Left lung (tissue), 10 donors: Measurements from ENCODE around the gene LRP5. TPM values are rescaled to one million over a fixed set of nuclear protein-coding genes. Genes with fewer than 3 reads are reported as not detected.

Experiments used
- ATAC-seq: fragments of 200-7000 bp; cut with Tn5 transposase; one replicate; pipeline ENCODE4 v1.9.1; 2020; ENCODE audit warnings: moderate library complexity
- DNase-seq, 4 donors: peaks; one replicate each; pipeline ENCODE4 v3.0.0-alpha.2; 2013 to 2020
- H3K27ac ChIP-seq, 2 donors: fragments of 200-600 bp; sonication (generic) in 1 of 2; one replicate each; pipeline versions ENCODE4 v1.5.0 to v1.8.0; 2020 to 2021
- H3K27me3 ChIP-seq, 2 donors: fragments of 200-600 bp; sonication (generic) in 1 of 2; one replicate each; pipeline versions ENCODE4 v1.5.0 to v1.8.0; 2020 to 2021
- H3K36me3 ChIP-seq, 2 donors: fragments of 200-600 bp; sonication (generic) in 1 of 2; one replicate each; pipeline versions ENCODE4 v1.5.0 to v1.8.0; 2020 to 2021
- H3K4me1 ChIP-seq, 2 donors: fragments of 200-600 bp; one replicate each; pipeline ENCODE4 v1.8.0; 2021
- H3K4me3 ChIP-seq, 2 donors: fragments of 200-600 bp; sonication (generic) in 1 of 2; one replicate each; pipeline versions ENCODE4 v1.5.0 to v1.8.0; 2020 to 2021; ENCODE audit warnings: mild to moderate bottlenecking in 1 of 2
- H3K9me3 ChIP-seq, 2 donors: fragments of 200-600 bp; sonication (generic) in 1 of 2; one replicate each; pipeline versions ENCODE4 v1.5.0 to v1.8.0; 2020 to 2021
- intact Hi-C, 2 donors: fragments of 100-400 bp; cut with DNase I; formaldehyde crosslinking; loops; one replicate each; pipeline versions ENCODE4 v1.11.2 to v1.14.2; 2022
- polyA plus RNA-seq, 6 donors: library from polyadenylated mRNA; unstranded; fragments of 120-200 nt; gene quantifications; one replicate each; pipeline ENCODE4 v1.2.1, GENCODE V29; 2013; ENCODE audit not compliant: insufficient read length in 6 of 6
- total RNA-seq, 2 donors: library from RNA; stranded (reverse); fragmentation: NEBNext Ultra II Directional; extraction: Animal tissue kit (Norgen Biotek cat#: 25700); gene quantifications; one replicate each; pipeline ENCODE4 v1.2.1, GENCODE V29; 2021
- TF ChIP-seq, protein P1 (sequence below), 2 donors: fragments of 200-600 bp; sonication (generic) in 1 of 2; IDR thresholded peaks; one replicate each; pipeline versions ENCODE4 v1.5.0 to v1.8.0; 2021; ENCODE audit warnings: antibody characterized with exemption in 2 of 2
- donor health status: DM: no; HTN: yes; CAD: no.
- donor health status: DM: no; HTN: no; CAD: no.

Gene LRP5
- total and polyA plus RNA-seq, 8 donors = 48.9 to 71.9 (median 57.4) TPM

DNA sequence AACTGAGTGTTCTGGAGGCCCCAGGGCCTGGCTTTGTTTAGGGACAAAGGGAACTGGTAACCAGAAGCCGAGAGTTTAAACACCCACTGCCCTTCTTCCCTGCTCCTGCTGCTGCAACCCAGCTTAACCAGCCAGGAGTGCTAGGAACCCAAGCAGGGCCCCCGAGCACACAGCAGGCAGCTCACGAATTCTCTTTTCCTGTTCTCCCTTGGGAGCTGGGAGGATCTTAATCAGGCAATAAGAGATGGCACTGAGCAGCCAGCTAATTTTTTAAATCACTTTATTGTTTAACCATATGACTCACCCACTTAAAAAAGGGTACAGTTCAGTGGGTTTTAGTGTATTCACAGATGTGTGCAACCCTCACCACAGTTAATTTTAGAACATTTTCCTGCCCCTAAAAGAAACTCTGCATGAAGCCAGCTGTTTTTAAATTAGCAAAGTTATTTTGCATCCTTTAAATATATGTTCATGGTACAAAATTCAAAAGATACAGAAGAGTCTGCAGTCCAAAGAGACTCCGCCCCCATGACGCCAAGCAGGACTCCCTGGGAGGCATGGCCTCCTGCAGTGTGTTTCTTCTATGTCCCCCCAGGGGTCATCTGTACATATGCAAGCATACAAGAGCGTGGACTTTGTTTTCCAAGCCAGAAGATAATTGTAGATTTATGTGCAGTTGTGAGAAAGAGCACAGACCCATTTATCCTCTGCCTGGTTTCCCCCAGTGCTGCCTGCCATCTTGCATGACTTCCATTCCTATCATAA is 129.3 kb downstream of the LRP5 start:
- H3K9me3 ChIP-seq = no peaks in the 10 kb centered on the region
- intact Hi-C loops = no loop called here
- H3K27ac ChIP-seq = no peak overlapping the region
- TF ChIP-seq, protein P1, sequence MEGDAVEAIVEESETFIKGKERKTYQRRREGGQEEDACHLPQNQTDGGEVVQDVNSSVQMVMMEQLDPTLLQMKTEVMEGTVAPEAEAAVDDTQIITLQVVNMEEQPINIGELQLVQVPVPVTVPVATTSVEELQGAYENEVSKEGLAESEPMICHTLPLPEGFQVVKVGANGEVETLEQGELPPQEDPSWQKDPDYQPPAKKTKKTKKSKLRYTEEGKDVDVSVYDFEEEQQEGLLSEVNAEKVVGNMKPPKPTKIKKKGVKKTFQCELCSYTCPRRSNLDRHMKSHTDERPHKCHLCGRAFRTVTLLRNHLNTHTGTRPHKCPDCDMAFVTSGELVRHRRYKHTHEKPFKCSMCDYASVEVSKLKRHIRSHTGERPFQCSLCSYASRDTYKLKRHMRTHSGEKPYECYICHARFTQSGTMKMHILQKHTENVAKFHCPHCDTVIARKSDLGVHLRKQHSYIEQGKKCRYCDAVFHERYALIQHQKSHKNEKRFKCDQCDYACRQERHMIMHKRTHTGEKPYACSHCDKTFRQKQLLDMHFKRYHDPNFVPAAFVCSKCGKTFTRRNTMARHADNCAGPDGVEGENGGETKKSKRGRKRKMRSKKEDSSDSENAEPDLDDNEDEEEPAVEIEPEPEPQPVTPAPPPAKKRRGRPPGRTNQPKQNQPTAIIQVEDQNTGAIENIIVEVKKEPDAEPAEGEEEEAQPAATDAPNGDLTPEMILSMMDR (IDR thresholded peaks at IDR 0.05) = no peak
- no peak overlapping the region for H3K4me3 ChIP-seq
- H3K27me3 ChIP-seq = no peaks in the 10 kb centered on the region
- DNase-seq (peak in 2 of 4 donors; percentile 32 to 54), ATAC-seq (no peak)
- H3K36me3 ChIP-seq = peaks cover 0 to 24% of the 10 kb centered on the region in 2 donors
- H3K4me1 ChIP-seq = peaks cover 9 to 14% of the 10 kb centered on the region in 2 donors

DNA sequence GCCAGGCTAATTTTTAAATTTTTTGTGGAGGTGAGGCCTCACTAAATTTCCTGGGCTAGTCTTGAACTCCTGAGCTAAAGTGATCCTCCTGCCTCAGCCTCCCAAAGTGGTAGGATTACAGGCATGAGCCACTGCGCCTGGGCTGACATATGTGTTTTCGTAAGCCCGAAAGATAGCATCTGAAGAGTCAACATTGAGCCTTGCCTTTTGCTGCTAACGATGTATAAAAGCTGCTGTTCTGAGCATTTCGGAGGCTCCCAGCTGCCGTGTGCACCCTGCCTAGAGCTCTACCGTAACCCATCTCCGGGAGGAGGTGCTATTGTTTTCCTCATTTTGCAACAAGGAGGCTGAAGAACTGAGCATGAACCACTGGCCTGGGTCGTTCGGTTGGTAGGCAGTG is 130.0 kb downstream of the LRP5 start:
- H3K27ac ChIP-seq = no peak overlapping the region
- H3K9me3 ChIP-seq = no peaks in the 10 kb centered on the region
- peaks cover 3 to 9% of the 10 kb centered on the region in 2 donors for H3K4me1 ChIP-seq
- H3K36me3 ChIP-seq = peaks cover 0 to 24% of the 10 kb centered on the region in 2 donors
- ATAC-seq (no peak), DNase-seq (peak in 1 of 4 donors; percentile 10)
- TF ChIP-seq, protein P1 (IDR thresholded peaks at IDR 0.05) = no peak
- H3K4me3 ChIP-seq = no peak overlapping the region
- intact Hi-C loops = no loop called here
- no peaks in the 10 kb centered on the region for H3K27me3 ChIP-seq

DNA sequence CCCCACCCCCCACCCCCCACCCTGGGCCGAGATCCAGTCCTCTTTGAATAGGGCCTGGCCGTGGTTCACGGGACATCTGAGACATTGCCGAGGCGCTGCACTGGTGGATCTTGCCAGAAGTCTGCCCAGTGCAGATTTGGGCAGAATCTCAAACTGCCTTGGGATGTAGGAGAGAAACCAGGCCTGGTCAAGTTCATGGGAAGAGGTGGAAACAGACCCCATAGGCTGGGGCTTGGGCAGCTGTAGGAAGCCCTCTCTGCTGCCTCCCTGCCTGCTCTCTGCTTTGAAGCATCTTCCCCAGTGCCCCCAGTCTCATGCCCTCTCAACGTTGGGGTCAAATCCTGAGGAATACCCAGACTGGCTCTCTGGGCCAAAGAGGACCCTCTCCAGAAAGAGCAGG is 132.2 kb downstream of the LRP5 start:
- H3K36me3 ChIP-seq = peaks cover 0 to 23% of the 10 kb centered on the region in 2 donors

DNA sequence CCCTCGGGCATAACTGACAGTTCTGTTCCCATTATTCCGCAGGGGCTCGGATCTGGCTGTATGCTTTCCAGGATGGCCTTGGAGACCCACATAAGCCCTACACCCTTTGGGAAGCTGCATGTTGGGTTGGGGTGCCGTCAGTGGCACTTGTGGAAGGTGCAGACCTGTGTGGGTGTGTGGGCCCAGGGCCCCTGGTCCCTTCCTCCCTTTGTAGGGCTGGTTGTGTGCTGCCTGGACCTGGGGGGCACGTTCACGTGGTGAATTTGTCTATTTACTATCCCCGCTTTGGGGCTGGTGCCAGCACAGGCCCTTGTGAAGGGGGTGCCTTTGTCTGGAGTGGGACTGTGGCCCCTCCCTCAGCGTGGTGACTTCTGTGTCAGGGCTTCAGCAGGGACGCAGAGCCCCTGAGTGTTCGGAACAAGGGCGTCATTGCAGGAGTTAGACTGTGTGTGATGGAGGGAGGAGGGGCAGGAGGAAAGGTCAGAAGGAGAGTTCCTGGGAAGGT is 133.2 kb downstream of the LRP5 start:
- Histone ChIP-seq H3K27ac (no peak overlapping the region), H3K9me3 (no peaks in the 10 kb centered on the region), H3K27me3 (no peaks in the 10 kb centered on the region), H3K4me3 (no peak overlapping the region), H3K36me3 (peaks cover 0 to 28% of the 10 kb centered on the region in 2 donors), H3K4me1 (peaks cover 0 to 4% of the 10 kb centered on the region in 2 donors)
- TF ChIP-seq, protein P1 (IDR thresholded peaks at IDR 0.05) = no peak
- ATAC-seq = no peak
- intact Hi-C loops = loop anchor here in 1 of 2 donors (5.0 kb wide), 1 partner anchor 188 kb away; no protein-coding TSS in a partner anchor
- no peak for DNase-seq

More for the DNA sequence above, 132.2 kb downstream of the LRP5 start:
- Histone ChIP-seq H3K4me3 (no peak overlapping the region), H3K4me1 (peaks cover 0 to 4% of the 10 kb centered on the region in 2 donors), H3K27ac (no peak overlapping the region), H3K9me3 (no peaks in the 10 kb centered on the region), H3K27me3 (no peaks in the 10 kb centered on the region)
- intact Hi-C loops = no loop called here
- TF ChIP-seq, protein P1 (IDR thresholded peaks at IDR 0.05) = no peak
- no peak for DNase-seq
- no peak for ATAC-seq

DNA sequence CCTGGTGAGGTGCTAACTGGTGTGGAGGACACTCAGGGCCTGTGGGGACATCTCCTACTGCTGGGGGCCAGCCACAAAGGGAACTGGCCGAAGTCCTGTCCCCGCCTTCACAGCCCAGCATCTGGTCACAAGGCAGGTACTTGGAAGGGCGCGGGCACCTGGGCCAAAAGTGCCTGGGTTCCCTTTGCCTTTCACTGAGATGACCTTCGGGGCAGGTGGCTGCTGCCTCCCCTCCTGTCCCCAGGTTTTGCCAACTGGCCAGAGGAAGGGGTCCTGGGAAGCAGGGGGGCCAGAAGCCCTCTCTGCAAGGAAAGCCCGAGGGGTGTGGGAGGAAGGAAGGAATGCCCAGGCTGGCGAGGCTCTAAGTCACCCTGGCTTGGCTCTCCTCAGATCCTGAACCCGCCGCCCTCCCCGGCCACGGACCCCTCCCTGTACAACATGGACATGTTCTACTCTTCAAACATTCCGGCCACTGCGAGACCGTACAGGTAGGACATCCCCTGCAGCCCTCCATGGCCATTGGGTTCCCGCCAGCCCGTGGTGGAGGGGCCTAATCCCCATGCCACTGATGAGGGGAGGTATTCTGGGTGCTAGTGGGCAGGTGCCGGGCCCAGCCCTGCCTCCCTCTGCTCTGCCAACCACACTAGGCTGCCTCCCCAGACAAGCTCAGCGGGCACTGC is 133.8 kb downstream of the LRP5 start:
- Histone ChIP-seq H3K36me3 (peaks cover 0 to 28% of the 10 kb centered on the region in 2 donors), H3K27me3 (no peaks in the 10 kb centered on the region), H3K9me3 (no peaks in the 10 kb centered on the region), H3K4me3 (no peak overlapping the region), H3K27ac (no peak overlapping the region), H3K4me1 (peaks cover 0 to 4% of the 10 kb centered on the region in 2 donors)
- TF ChIP-seq, protein P1 (IDR thresholded peaks at IDR 0.05) = no peak
- no peak for DNase-seq
- no peak for ATAC-seq
- intact Hi-C loops = loop anchor here in 1 of 2 donors (5.0 kb wide), 1 partner anchor 189 kb away; no protein-coding TSS in a partner anchor
